IMR-90 (cell line): ENCODE data around the gene IL12A. TPM values are rescaled to one million over a fixed set of nuclear protein-coding genes. Genes with fewer than 3 reads are reported as not detected.

Experiments
- ATAC-seq: fragments of 200-7000 bp; cut with Tn5 transposase; 2 replicates; pipeline ENCODE4 v1.9.1; 2020; ENCODE audit warnings: low read depth, mild to moderate bottlenecking, moderate library complexity
- BruUV-seq: library from RNA; stranded (reverse); fragments of 400-500 nt; replicated peaks from 2 replicates; lab custom pipeline; 2021; lab: Mats Ljungman, UMichigan
- CTCF ChIA-PET: fragments of 300-600 bp; formaldehyde crosslinking; extraction: SDS; loops from one replicate; lab custom pipeline; 2021; ENCODE audit warnings: antibody characterized with exemption; lab: Yijun Ruan, JAX
- POLR2A ChIA-PET: fragments of 300-600 bp; sonication (Branson Sonifier 250); formaldehyde crosslinking; loops from one replicate; lab custom pipeline; 2022; ENCODE audit warnings: antibody characterized with exemption; ENCODE audit not compliant: unreplicated experiment; lab: Charles Lee
- DNase-seq: peaks from one replicate; pipeline ENCODE4 v3.0.0; 2013
- H2AFZ ChIP-seq: replicated peaks from 2 replicates; pipeline ENCODE3; 2013; ENCODE audit warnings: low read length, mild to moderate bottlenecking; ENCODE audit not compliant: poor library complexity
- H2AK5ac ChIP-seq: 2 replicates; pipeline ENCODE4 v1.6.1; 2013; ENCODE audit warnings: low read depth, low read length, inconsistent platforms
- H2AK9ac ChIP-seq: replicated peaks from 2 replicates; pipeline ENCODE3; 2013; ENCODE audit warnings: mild to moderate bottlenecking, low read depth, low read length, moderate library complexity; ENCODE audit not compliant: poor library complexity
- H2BK120ac ChIP-seq: 2 replicates; pipeline ENCODE4 v1.6.1; 2013; ENCODE audit warnings: low read depth, low read length, inconsistent platforms
- H2BK15ac ChIP-seq: 3 replicates; pipeline ENCODE4 v1.6.1; 2013; ENCODE audit warnings: low read depth, low read length, inconsistent platforms
- H2BK20ac ChIP-seq: 2 replicates; pipeline ENCODE4 v1.6.1; 2013; ENCODE audit warnings: low read depth, mild to moderate bottlenecking, inconsistent platforms, low read length, moderate library complexity
- H2BK5ac ChIP-seq: 2 replicates; pipeline ENCODE4 v1.6.1; 2013; ENCODE audit warnings: mild to moderate bottlenecking, low read depth, low read length, inconsistent platforms; ENCODE audit not compliant: poor library complexity, severe bottlenecking
- H3K14ac ChIP-seq: replicated peaks from 2 replicates; pipeline ENCODE4 v1.6.1; 2013; ENCODE audit warnings: low read depth, low read length, inconsistent platforms
- H3K18ac ChIP-seq: 2 replicates; pipeline ENCODE4 v1.6.1; 2013; ENCODE audit warnings: low read depth, low read length, control low read depth
- H3K23ac ChIP-seq: 2 replicates; pipeline ENCODE4 v1.6.1; 2013; ENCODE audit warnings: low read depth, low read length, inconsistent platforms
- H3K27ac ChIP-seq: 2 replicates; pipeline ENCODE4 v1.5.1; 2013; ENCODE audit warnings: mild to moderate bottlenecking, control low read depth, low read length; ENCODE audit not compliant: insufficient read depth
- H3K27me3 ChIP-seq: 2 replicates; pipeline ENCODE4 v1.6.1; 2013; ENCODE audit warnings: low read length; ENCODE audit not compliant: control insufficient read depth, insufficient read depth
- H3K36me3 ChIP-seq: 2 replicates; pipeline ENCODE4 v1.6.1; 2013; ENCODE audit warnings: low read length, mixed read lengths; ENCODE audit not compliant: control insufficient read depth, insufficient read depth
- H3K4ac ChIP-seq: 2 replicates; pipeline ENCODE4 v1.6.1; 2013; ENCODE audit warnings: low read depth, low read length, inconsistent platforms
- H3K4me1 ChIP-seq: 2 replicates; pipeline ENCODE4 v1.6.1; 2013; ENCODE audit warnings: low read length, mixed read lengths; ENCODE audit not compliant: control insufficient read depth, insufficient read depth
- H3K4me2 ChIP-seq: 2 replicates; pipeline ENCODE4 v1.6.1; 2013; ENCODE audit warnings: low read depth, mild to moderate bottlenecking, control low read depth, low read length, moderate library complexity
- H3K4me3 ChIP-seq: 2 replicates; pipeline ENCODE4 v1.5.1; 2013; ENCODE audit warnings: low read depth, mild to moderate bottlenecking, control low read depth, low read length, moderate library complexity; ENCODE audit not compliant: insufficient read depth
- H3K56ac ChIP-seq: 2 replicates; pipeline ENCODE4 v1.6.1; 2013; ENCODE audit warnings: low read length, inconsistent platforms; ENCODE audit not compliant: insufficient read depth; ENCODE audit errors: extremely low read depth
- H3K79me1 ChIP-seq, 2 experiments: 2 replicates each; pipeline ENCODE4 v1.6.1; 2013; ENCODE audit warnings: low read length in 2 of 2, inconsistent platforms in 1 of 2, low read depth in 1 of 2
- H3K9ac ChIP-seq: 2 replicates; pipeline ENCODE4 v1.6.1; 2013; ENCODE audit warnings: low read depth, low read length, control low read depth
- H3K9me1 ChIP-seq: 2 replicates; pipeline ENCODE4 v1.6.1; 2013; ENCODE audit warnings: low read length, inconsistent platforms; ENCODE audit not compliant: insufficient read depth
- H3K9me3 ChIP-seq: 2 replicates; pipeline ENCODE4 v1.6.1; 2013; ENCODE audit warnings: low read length; ENCODE audit not compliant: control insufficient read depth, insufficient read depth
- H4K20me1 ChIP-seq: 2 replicates; pipeline ENCODE4 v1.6.1; 2013; ENCODE audit warnings: low read length, inconsistent platforms; ENCODE audit not compliant: insufficient read depth
- H4K5ac ChIP-seq: 2 replicates; pipeline ENCODE4 v1.6.1; 2013; ENCODE audit warnings: mild to moderate bottlenecking, low read depth, low read length, control low read depth
- H4K8ac ChIP-seq, 2 experiments: 2 replicates each; pipeline ENCODE4 v1.6.1; 2013; ENCODE audit warnings: low read depth in 2 of 2, low read length in 2 of 2, control low read depth in 1 of 2, inconsistent platforms in 1 of 2
- H4K91ac ChIP-seq: 2 replicates; pipeline ENCODE4 v1.6.1; 2013; ENCODE audit warnings: low read depth, low read length, inconsistent platforms; ENCODE audit not compliant: insufficient read depth
- CHD1 ChIP-seq: IDR thresholded peaks from 2 replicates; pipeline ENCODE4 v1.6.1; 2012; ENCODE audit warnings: low read depth, low read length, improper control_type of control experiment
- WGBS, 2 experiments: methylation state at CpG; one replicate each; pipeline versions ENCODE4 v1.1.5 to v1.1.7; 2013; ENCODE audit warnings: missing lambda C conversion rate in 2 of 2; ENCODE audit not compliant: insufficient read length in 1 of 2; ENCODE audit errors: extremely low coverage in 2 of 2; 5-methylcytosine and 5-hydroxymethylcytosine counted together
- dilution Hi-C: fragments of 300-500 bp; cut with HindIII; formaldehyde crosslinking; loops from one replicate; pipeline ENCODE4 v1.14.3; 2018; ENCODE audit warnings: low sequenced_read_pairs; ENCODE audit not compliant: unreplicated experiment
- in situ Hi-C: fragments of 300-500 bp; cut with MboI; formaldehyde crosslinking; loops from 3 replicates; pipeline ENCODE4 v1.14.3; 2019; ENCODE audit warnings: low sequenced_read_pairs, inconsistent platforms, mixed read lengths
- intact Hi-C: fragments of 100-400 bp; cut with micrococcal nuclease; formaldehyde crosslinking; loops from 2 replicates; pipeline ENCODE4 v1.10.0; 2022
- polyA plus RNA-seq, 3 experiments: library from polyadenylated mRNA; depleted of rRNA; stranded (reverse); fragments of >200 nt; gene quantifications; 2 replicates each; pipeline ENCODE4 v1.2.3, GENCODE V29; 2012; ENCODE audit warnings: low replicate concordance in 1 of 3
- total RNA-seq: library from RNA; depleted of rRNA; stranded (reverse); fragments of >200 nt; gene quantifications from 2 replicates; pipeline ENCODE4 v1.2.3, GENCODE V29; 2012

The IL12A gene
- total and polyA plus RNA-seq, 2 of the 4 experiments (the other 2 are of a cell fraction) = 0.90 to 2.9 TPM

DNA sequence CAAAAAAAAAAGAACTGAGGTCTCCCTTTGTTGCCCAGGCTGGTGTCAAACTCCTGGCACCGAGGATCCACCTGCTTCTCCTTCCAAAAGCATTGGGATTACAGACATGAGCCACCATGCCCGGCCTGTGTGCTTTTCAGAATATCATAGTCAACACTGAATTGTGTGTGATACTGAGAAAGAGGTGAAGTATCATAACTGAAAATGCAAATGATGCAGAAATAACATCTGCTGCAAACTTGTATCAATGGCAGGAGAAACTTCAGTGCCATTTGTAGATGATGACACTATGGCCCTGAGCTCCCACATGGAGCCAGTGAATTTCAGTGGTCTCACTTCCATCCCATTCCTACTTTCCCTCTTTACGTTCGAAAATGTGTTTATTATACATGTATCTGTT lies 21.9 kb downstream of the IL12A start:
- H3K36me3 ChIP-seq = no peaks in the 10 kb centered on the region
- no peak for TF ChIP-seq CHD1
- no peak overlapping the region for H3K23ac ChIP-seq
- 80% methylated on average over 1 of the region's 4 CpGs; no CpG with 5 or more reads in 1 of the 2 experiments for WGBS, 2 experiments
- POLR2A ChIA-PET = no interaction called here
- intact Hi-C loops = no loop called here
- no peak overlapping the region for H2BK120ac ChIP-seq
- H3K9ac ChIP-seq = no peak overlapping the region
- no peak overlapping the region for H2AK9ac ChIP-seq
- CTCF ChIA-PET = no interaction called here
- H3K4me2 ChIP-seq = no peak overlapping the region
- no peak overlapping the region for H3K4ac ChIP-seq
- DNase-seq (no peak), ATAC-seq (no peak)
- no peak overlapping the region for H2BK5ac ChIP-seq
- no peak overlapping the region for H4K5ac ChIP-seq
- no peak overlapping the region for H3K4me3 ChIP-seq
- no peak overlapping the region for H3K56ac ChIP-seq
- no TSS peak for BruUV-seq
- H4K20me1 ChIP-seq = no peaks in the 10 kb centered on the region
- H2BK15ac ChIP-seq = no peak overlapping the region
- in situ Hi-C loops = loop anchor here (25.0 kb wide), 1 partner anchor 748 kb away; no protein-coding TSS in a partner anchor
- 0 out of 2 replicates have a peak, but pooled peaks cover 1% of the 10 kb centered on the region for H3K4me1 ChIP-seq
- no peak overlapping the region for H2AFZ ChIP-seq
- H3K9me1 ChIP-seq = no peaks in the 10 kb centered on the region; the same call in 1 of the 2 replicates
- no peak overlapping the region for H4K91ac ChIP-seq
- H3K14ac ChIP-seq = no peak overlapping the region
- no peak overlapping the region for H3K18ac ChIP-seq
- H3K27me3 ChIP-seq = no peaks in the 10 kb centered on the region
- H2BK20ac ChIP-seq = no peak overlapping the region
- dilution Hi-C loops = no loop called here
- no peak overlapping the region for H3K27ac ChIP-seq
- no peaks in the 10 kb centered on the region for H3K79me1 ChIP-seq
- H2AK5ac ChIP-seq = no peak overlapping the region
- H4K8ac ChIP-seq = no peak overlapping the region
- H3K9me3 ChIP-seq = no peaks in the 10 kb centered on the region
